HepG2 (cell line): ENCODE data around the gene OARD1. TPM values are rescaled to one million over a fixed set of nuclear protein-coding genes. Genes with fewer than 3 reads are reported as not detected.

Source experiments
- MYC ChIP-seq: sonication (generic); formaldehyde crosslinking; IDR thresholded peaks from 2 replicates; pipeline ENCODE4 v1.9.0; 2021; ENCODE audit warnings: missing genetic modification reagents, borderline replicate concordance
- POGZ ChIP-seq: sonication (generic); formaldehyde crosslinking; IDR thresholded peaks from 2 replicates; pipeline ENCODE4 v1.4.0; 2020; ENCODE audit warnings: mild to moderate bottlenecking, missing genetic modification reagents
- PRPF4 ChIP-seq: fragments of 200-400 bp; formaldehyde crosslinking; IDR thresholded peaks from 2 replicates; pipeline ENCODE4 v1.6.1; 2016; ENCODE audit warnings: low read length, low read depth; ENCODE audit not compliant: poor library complexity, severe bottlenecking
- ZNF24 ChIP-seq: fragments of 450-650 bp; IDR thresholded peaks from 2 replicates; pipeline ENCODE4 v1.6.1; 2017; ENCODE audit warnings: antibody characterized with exemption, mild to moderate bottlenecking
- ZNF430 ChIP-seq: sonication (generic); formaldehyde crosslinking; IDR thresholded peaks from 2 replicates; pipeline ENCODE4 v1.9.0; 2021; ENCODE audit warnings: mild to moderate bottlenecking, missing genetic modification reagents
- ZNF432 ChIP-seq: sonication (generic); formaldehyde crosslinking; IDR thresholded peaks from 2 replicates; pipeline ENCODE4 v1.5.0; 2020; ENCODE audit warnings: missing genetic modification reagents, mild to moderate bottlenecking, borderline replicate concordance
- ZNF747 ChIP-seq: sonication (generic); formaldehyde crosslinking; IDR thresholded peaks from 2 replicates; pipeline ENCODE4 v1.8.1; 2023; ENCODE audit warnings: missing genetic modification reagents, mild to moderate bottlenecking, borderline replicate concordance
- ZNF788 ChIP-seq: sonication (generic); formaldehyde crosslinking; IDR thresholded peaks from 2 replicates; pipeline ENCODE4 v1.5.0; 2020; ENCODE audit warnings: mild to moderate bottlenecking, missing genetic modification reagents, borderline replicate concordance
- ZNF839 ChIP-seq: sonication (generic); formaldehyde crosslinking; IDR thresholded peaks from 2 replicates; pipeline ENCODE4 v1.4.0; 2020; ENCODE audit warnings: missing genetic modification reagents, mild to moderate bottlenecking, borderline replicate concordance
- ZSCAN30 ChIP-seq: sonication (generic); formaldehyde crosslinking; IDR thresholded peaks from 2 replicates; pipeline ENCODE4 v1.5.0; 2020; ENCODE audit warnings: mild to moderate bottlenecking, missing genetic modification reagents
- polyA plus RNA-seq, 8 experiments: library from polyadenylated mRNA; depleted of rRNA in 3 of 8; stranded (reverse) in 7 of 8; unstranded in 1 of 8; fragments of >200 nt; fragmentation: Illumina TruSeq in 4 of 8; extraction: Trizol in 4 of 8; gene quantifications; 2 replicates each; pipeline versions ENCODE4 v1.2.1 to v1.2.3, GENCODE V29; 2011 to 2016; ENCODE audit warnings: low read depth in 4 of 8, missing spikeins in 1 of 8, mixed read lengths in 1 of 8; ENCODE audit not compliant: insufficient read depth in 1 of 8
- total RNA-seq, 5 experiments: library from RNA; depleted of rRNA; stranded (reverse); fragments of >200 nt; fragmentation: Illumina TruSeq; extraction: Trizol; gene quantifications; 2 replicates each; pipeline ENCODE4 v1.2.3, GENCODE V29; 2016; ENCODE audit warnings: low read depth in 1 of 5
- TF ChIP-seq, protein P1 (sequence below): sonication (generic); formaldehyde crosslinking; IDR thresholded peaks from 2 replicates; pipeline ENCODE4 v1.4.0; 2020; ENCODE audit warnings: missing genetic modification reagents
- TF ChIP-seq, protein P2 (sequence below): sonication (generic); formaldehyde crosslinking; IDR thresholded peaks from 2 replicates; pipeline ENCODE4 v1.8.1; 2023; ENCODE audit warnings: mild to moderate bottlenecking, missing genetic modification reagents
- TF ChIP-seq, protein P3 (sequence below): sonication (generic); formaldehyde crosslinking; IDR thresholded peaks from 2 replicates; pipeline ENCODE4 v1.4.0; 2020; ENCODE audit warnings: missing genetic modification reagents
- TF ChIP-seq, protein P4 (sequence below): sonication (generic); formaldehyde crosslinking; IDR thresholded peaks from 2 replicates; pipeline ENCODE4 v1.9.0; 2022; ENCODE audit warnings: missing genetic modification reagents, mild to moderate bottlenecking, borderline replicate concordance
- TF ChIP-seq, protein P5 (sequence below): IDR thresholded peaks from 2 replicates; pipeline ENCODE4 v1.6.1; 2016; ENCODE audit warnings: low read depth, missing genetic modification reagents, missing compliant biosample characterization

Gene OARD1
- total and polyA plus RNA-seq, 2 of the 13 experiments (the other 11 are each of a cell fraction or from before 2014, with no cell fraction given) = 18.4 to 49.0 TPM

DNA sequence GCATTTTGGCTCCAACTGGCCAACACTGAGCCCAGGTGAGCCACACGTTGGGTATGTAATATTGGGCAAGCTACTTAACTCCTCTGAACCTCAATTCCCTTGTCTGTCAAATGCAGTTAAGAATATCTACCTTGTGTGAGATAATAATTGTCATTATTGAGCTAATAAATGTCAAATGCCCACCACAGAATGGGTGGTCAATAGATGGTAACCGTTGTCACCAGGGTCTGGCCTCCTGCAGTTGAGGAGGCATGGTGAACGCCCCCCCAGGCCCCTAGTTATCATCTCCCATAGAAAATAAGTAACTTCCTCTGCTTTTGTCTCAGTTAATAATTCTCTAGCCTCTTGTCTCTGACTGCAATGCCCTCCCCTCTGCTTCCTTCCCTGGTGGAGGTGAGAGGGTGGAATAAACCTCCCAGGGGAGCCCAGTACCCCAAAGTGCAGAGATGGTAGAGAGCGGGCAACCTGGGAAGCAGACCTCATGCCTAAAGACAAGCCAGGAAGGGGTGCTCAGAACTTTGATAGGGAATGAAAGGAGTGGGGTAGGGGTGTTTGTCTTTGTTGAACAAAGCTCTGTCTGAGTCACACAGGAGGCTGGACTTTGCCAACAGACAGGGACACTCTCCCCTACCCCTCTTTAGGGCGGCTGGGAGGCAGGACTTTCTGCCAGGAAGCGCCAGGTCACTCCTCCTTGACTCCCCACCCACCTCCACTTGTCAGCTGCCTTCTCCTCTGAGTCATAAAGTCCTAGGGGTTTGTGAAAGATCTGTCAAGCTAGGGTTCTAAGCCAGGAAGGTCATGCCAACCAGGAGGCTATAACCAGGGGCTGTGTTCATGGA, 31.8 kb downstream of the OARD1 start (continued):
- TF ChIP-seq, protein P1, sequence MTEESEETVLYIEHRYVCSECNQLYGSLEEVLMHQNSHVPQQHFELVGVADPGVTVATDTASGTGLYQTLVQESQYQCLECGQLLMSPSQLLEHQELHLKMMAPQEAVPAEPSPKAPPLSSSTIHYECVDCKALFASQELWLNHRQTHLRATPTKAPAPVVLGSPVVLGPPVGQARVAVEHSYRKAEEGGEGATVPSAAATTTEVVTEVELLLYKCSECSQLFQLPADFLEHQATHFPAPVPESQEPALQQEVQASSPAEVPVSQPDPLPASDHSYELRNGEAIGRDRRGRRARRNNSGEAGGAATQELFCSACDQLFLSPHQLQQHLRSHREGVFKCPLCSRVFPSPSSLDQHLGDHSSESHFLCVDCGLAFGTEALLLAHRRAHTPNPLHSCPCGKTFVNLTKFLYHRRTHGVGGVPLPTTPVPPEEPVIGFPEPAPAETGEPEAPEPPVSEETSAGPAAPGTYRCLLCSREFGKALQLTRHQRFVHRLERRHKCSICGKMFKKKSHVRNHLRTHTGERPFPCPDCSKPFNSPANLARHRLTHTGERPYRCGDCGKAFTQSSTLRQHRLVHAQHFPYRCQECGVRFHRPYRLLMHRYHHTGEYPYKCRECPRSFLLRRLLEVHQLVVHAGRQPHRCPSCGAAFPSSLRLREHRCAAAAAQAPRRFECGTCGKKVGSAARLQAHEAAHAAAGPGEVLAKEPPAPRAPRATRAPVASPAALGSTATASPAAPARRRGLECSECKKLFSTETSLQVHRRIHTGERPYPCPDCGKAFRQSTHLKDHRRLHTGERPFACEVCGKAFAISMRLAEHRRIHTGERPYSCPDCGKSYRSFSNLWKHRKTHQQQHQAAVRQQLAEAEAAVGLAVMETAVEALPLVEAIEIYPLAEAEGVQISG (CRISPR knock-in tag) = peak; percentile 61; the same call in 1 of the 2 replicates
- no peak for TF ChIP-seq ZSCAN30 (CRISPR knock-in tag)
- TF ChIP-seq ZNF24 = no peak
- TF ChIP-seq MYC = no peak; the same call in none of the 2 replicates
- TF ChIP-seq, protein P2, sequence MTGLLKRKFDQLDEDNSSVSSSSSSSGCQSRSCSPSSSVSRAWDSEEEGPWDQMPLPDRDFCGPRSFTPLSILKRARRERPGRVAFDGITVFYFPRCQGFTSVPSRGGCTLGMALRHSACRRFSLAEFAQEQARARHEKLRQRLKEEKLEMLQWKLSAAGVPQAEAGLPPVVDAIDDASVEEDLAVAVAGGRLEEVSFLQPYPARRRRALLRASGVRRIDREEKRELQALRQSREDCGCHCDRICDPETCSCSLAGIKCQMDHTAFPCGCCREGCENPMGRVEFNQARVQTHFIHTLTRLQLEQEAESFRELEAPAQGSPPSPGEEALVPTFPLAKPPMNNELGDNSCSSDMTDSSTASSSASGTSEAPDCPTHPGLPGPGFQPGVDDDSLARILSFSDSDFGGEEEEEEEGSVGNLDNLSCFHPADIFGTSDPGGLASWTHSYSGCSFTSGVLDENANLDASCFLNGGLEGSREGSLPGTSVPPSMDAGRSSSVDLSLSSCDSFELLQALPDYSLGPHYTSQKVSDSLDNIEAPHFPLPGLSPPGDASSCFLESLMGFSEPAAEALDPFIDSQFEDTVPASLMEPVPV (CRISPR knock-in tag) = no peak; the same call in 1 of the 2 replicates
- peak; percentile 94; the same call in 1 of the 2 replicates for TF ChIP-seq ZNF788 (CRISPR knock-in tag)
- TF ChIP-seq ZNF747 = peak; percentile 80; the same call in 1 of the 2 replicates
- no peak for TF ChIP-seq ZNF432 (CRISPR knock-in tag)
- TF ChIP-seq, protein P3, sequence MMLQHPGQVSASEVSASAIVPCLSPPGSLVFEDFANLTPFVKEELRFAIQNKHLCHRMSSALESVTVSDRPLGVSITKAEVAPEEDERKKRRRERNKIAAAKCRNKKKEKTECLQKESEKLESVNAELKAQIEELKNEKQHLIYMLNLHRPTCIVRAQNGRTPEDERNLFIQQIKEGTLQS = peak; percentile 70
- TF ChIP-seq ZNF839 (CRISPR knock-in tag) = no peak
- TF ChIP-seq, protein P4, sequence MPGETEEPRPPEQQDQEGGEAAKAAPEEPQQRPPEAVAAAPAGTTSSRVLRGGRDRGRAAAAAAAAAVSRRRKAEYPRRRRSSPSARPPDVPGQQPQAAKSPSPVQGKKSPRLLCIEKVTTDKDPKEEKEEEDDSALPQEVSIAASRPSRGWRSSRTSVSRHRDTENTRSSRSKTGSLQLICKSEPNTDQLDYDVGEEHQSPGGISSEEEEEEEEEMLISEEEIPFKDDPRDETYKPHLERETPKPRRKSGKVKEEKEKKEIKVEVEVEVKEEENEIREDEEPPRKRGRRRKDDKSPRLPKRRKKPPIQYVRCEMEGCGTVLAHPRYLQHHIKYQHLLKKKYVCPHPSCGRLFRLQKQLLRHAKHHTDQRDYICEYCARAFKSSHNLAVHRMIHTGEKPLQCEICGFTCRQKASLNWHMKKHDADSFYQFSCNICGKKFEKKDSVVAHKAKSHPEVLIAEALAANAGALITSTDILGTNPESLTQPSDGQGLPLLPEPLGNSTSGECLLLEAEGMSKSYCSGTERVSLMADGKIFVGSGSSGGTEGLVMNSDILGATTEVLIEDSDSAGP = peak; percentile 60; the same call in 1 of the 2 replicates
- TF ChIP-seq ZNF430 (CRISPR knock-in tag) = no peak
- no peak for TF ChIP-seq PRPF4
- TF ChIP-seq, protein P5, sequence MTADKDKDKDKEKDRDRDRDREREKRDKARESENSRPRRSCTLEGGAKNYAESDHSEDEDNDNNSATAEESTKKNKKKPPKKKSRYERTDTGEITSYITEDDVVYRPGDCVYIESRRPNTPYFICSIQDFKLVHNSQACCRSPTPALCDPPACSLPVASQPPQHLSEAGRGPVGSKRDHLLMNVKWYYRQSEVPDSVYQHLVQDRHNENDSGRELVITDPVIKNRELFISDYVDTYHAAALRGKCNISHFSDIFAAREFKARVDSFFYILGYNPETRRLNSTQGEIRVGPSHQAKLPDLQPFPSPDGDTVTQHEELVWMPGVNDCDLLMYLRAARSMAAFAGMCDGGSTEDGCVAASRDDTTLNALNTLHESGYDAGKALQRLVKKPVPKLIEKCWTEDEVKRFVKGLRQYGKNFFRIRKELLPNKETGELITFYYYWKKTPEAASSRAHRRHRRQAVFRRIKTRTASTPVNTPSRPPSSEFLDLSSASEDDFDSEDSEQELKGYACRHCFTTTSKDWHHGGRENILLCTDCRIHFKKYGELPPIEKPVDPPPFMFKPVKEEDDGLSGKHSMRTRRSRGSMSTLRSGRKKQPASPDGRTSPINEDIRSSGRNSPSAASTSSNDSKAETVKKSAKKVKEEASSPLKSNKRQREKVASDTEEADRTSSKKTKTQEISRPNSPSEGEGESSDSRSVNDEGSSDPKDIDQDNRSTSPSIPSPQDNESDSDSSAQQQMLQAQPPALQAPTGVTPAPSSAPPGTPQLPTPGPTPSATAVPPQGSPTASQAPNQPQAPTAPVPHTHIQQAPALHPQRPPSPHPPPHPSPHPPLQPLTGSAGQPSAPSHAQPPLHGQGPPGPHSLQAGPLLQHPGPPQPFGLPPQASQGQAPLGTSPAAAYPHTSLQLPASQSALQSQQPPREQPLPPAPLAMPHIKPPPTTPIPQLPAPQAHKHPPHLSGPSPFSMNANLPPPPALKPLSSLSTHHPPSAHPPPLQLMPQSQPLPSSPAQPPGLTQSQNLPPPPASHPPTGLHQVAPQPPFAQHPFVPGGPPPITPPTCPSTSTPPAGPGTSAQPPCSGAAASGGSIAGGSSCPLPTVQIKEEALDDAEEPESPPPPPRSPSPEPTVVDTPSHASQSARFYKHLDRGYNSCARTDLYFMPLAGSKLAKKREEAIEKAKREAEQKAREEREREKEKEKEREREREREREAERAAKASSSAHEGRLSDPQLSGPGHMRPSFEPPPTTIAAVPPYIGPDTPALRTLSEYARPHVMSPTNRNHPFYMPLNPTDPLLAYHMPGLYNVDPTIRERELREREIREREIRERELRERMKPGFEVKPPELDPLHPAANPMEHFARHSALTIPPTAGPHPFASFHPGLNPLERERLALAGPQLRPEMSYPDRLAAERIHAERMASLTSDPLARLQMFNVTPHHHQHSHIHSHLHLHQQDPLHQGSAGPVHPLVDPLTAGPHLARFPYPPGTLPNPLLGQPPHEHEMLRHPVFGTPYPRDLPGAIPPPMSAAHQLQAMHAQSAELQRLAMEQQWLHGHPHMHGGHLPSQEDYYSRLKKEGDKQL (CRISPR knock-in tag) = peak; percentile 62; the same call in 1 of the 2 replicates
- peak; percentile 51 for TF ChIP-seq POGZ (CRISPR knock-in tag)
